Activated CD8-positive, alpha-beta memory T cell treated with anti-CD3 and anti-CD28 coated beads for 48 hours (primary cell): ENCODE measurements around the gene PPP2R5C.

ENCODE experiments used
- DNase-seq, 3 experiments: peaks; one replicate each; pipeline ENCODE4 v3.0.0-alpha.2; 2020; ENCODE audit warnings: low read depth in 2 of 3, low spot score in 2 of 3

PPP2R5C gene

DNA sequence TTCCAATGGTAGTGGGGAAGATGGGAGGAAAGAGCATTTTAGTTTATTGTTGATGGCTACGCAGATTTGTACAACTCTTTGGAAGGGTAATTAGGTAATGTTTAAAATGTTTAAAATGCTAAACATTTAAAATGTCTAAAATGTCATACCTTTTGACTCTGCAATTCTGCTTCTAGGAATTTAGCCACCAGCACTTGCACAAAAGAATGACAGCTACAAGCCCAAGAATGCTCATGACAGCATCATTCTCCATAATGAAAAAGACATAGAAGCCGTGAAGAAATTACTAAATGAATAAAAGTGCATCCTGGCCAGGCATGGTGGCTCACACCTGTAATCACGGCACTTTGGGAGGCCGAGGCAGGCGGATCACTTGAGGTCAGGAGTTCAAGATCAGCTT, 182.9 kb downstream of the PPP2R5C start:
- DNase-seq = no peak

DNA sequence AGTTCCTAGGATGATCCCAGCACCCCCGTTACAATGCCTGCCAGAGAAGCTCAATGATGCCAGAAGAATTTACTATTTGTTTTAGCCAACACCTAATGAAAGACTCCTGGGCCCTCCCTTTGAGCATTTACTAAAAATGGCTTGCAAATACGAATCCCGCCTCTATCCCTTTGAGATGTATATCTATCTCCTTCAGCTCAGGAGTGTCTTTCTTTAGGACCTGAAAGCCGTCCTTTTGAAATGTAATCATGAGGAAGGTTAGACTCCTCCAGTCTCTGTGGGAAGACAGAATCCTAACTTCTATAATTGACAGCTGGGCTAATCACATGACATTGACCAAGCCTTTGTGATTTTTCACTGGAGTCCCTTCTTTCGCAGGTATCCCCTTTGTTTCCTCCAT, 183.7 kb downstream of the PPP2R5C start:
- no peak for DNase-seq

DNA sequence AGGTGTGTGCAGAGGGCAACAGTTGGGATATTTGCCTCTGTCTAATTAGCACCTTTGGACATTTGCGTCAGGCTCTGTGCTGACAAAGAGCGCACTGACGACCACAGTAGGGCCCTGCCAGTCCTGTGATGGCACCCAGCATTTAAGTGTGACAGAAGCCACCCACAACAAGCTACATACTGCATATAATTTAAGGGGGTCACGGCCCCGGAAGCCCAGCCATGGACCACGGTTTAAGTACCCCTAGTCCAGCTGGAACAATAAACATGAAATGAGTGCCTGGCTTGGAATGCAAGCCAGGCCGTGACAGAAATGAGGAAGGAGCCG, 186.0 kb downstream of the PPP2R5C start:
- DNase-seq = no peak

DNA sequence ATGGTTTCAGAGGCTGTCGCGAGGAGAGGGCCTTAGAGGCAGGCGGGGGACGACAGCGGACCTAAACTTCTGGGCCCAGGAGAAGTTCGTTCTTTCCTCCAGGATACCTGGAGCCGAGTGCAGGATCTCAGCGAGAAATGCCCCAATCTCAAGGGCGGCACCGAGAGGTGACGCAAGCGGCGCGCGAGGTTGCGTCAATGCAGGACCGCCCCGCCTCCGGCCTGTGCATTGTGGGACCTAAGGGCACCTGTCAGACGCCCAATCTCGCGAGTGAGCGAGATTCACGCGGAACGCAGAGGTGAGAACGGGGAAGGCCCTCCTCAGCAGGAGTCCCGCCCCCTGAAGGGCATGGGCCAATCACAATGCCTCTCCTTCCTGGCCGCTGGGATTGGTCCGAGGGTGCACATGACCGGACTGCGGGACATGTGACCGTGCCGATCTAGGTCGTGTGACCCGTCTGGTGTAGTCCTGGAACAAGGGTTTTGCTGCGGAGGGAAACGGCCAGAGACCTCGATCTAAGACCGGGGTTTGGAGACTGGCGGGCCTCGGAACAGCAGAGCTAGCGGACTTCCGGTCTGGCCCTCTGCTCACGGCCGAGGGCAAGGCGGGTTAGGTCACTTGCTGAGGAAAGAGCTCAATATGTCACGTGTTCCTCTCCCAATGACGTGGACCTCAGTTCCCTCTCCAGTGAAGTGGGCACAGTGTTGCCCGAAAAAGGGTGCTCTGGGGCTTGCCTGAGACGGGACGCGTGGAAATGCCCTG, 186.6 kb downstream of the PPP2R5C start:
- peak; percentile 96 to 99 (median 98) for DNase-seq

- DNase-seq = no peak
These were observed 187.2 kb downstream of the PPP2R5C start for GRCh38 chr14:101948666-101949216.

DNA sequence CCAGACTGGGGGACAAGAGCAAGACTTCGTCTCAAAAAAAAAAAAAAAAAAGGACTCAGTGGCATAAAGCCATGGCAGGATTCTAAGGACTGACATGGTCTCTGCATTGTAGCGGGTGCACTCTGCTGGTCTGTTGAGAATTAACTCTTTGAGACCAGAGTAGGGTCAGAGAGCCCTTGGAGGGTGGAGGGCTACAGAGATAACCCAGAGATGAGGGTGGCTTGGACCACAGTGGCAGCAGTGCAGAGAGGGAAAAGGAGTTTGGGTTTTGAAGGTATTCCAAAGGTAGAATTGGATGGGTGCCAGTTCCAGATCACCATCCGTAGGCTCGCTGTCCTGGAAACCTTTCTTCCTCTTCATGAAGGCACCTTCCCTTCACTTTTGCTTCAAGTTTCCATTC, 188.6 kb downstream of the PPP2R5C start:
- no peak for DNase-seq

DNA sequence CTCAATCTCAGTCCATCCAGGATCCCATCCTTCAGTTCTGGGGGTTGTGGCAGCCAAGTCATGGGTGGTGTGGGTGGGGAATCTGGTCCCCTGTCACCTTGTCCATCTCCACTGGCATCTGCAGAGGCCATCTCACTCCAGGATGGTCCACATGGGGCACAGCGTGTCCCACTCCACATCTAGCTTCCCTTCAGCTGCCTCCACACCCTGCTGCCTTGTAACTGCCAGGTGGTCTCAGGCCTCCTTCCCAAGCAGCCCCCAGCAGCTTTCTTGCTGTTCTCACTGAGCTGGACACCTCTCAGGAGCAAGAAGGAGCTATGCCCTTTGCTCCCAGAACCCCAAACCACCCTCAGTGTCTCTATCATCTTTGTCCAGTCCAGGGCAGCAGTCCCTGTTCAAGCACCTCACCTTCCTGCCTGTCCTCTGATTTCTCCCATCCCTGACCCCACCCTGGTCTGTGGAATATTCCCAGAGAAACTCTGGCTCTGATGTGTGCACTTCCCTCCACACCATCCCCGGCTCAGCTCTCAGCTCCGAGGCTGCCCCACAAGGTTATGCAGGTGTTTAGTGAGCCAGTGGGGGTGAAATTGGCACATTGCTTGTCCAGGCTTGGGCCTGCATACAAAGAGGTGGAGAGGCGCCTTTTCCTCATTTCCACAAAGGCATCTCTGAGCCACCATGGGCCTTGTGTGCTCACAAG, 189.2 kb downstream of the PPP2R5C start:
- no peak for DNase-seq

DNA sequence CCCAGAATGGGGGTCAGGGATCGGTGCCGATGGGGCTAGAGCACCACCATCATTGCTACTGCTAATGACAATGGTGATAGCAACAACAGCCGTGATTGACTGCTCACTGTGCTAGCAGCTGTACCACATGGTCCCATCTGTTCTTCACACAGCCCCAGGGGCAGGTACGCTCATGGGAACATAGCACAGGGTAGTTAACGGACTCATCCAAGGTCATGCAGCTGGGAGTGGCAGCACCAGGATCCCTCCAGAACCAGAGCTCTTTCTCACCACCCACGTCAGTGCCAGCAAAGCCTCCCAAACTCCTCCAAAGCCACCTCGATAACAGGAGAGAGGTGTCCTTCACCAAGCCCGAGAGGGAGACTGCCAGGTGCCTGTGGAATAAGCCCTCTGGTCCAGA, 191.6 kb downstream of the PPP2R5C start:
- no peak for DNase-seq

- DNase-seq = no peak
These were observed 193.0 kb downstream of the PPP2R5C start for GRCh38 chr14:101954501-101954900.

GRCh38 chr14:101955695-101956161, 194.2 kb downstream of the PPP2R5C start:
- no peak for DNase-seq

DNA sequence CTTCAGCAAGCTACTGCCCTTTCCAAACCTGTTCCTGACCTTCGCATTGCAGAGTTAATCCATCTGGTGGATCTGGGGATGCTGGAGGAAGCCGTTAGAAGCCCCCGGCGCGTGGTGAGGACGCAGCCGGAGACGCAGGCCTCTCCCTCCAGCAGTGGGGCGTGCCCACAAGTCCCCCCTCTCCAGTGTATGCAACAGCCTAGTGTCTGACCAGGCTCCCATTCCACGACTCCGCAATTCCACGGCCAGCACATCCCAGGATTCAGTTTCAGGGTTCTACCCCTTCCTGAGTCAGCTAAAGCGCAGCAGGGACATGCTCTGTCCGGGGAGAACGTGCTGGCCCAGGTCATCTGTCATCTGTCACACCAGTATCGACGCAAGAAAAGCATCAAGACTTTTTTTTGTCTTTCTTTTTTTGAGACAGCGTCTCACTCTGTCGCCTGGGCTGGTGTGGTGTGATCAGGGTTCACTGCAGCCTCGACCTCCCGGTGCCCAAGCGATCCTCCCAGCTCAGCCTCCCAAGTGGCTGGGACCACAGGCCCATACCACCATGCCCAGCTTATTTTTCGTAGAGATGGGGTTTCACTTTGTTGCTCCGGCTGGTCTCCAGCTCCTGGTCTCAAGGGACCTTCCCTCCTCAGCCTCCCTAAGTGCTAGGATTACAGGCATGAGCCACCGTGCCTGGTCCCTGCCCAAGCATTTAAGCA, 194.8 kb downstream of the PPP2R5C start:
- DNase-seq = no peak

DNA sequence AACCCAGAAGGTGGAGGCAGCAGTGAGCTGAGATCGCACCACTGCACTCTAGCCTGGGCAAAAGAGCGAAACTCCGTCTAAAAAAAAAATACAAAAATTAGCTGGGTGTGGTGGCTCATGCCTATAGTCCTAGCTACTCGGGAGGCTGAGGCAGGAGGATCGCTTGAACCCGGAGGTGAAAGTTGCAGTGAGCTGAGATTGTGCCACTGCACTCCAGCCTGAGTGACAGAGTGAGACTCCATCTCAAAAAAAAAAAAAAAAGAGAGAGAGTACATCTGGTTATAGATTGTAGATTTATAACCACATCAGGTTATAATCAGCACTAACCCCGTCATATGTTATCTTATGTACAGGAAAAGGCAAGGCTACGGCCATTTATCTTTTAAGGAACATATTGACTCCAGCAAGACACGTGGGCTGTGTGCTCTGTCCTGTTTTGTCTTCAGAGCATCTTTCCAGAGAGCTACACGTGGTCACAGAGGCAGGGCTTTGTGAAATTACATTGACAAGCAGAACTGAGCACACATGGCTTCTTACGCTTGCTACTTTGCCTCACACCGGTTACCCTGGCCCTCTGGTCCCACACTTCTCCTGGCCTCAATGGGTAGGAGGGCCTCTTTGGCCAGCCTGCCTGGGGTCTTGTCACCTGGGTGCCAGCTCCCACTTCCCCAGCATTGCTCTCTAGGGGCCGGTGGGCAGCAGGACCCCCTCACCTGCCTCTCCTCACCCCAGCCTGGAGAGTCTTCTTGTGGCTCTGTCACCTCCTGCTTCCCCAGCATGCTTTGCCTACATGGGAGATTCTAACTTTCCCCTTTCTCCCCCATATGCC, 196.1 kb downstream of the PPP2R5C start:
- no peak for DNase-seq

DNA sequence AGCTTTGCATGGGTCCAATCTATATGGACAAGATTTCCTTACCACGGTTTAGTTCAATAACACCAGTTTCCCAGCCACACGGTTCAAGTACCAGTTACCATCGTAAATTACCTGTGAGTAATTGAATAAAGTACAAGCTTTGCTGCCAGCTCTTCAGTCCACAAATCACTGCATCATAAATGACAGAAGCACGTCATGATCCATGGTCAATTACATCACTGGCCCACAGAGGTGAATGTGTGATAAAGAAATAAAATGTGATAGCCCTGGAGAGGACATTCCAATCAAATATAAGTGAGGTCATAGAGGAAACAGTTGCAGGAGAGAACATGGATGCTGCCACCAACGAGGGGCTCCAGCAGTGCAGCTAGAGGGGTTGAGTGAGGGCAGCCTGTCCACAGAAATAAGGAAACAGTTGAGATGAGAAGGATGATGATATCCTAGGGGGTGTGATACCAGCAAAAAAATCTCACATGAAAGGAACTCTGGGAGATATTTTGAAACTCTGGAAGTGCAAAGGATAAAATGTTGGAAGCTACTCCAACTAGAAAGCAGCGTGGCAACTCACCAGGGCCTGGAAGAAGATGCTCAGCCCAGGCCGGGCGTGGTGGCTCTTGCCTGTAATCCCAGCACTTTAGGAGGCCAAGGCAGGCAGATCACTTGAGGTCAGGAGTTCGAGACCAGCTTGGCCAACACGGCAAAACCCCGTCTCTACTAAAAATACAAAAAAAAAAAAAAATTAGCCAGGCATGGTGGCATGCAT, 197.1 kb downstream of the PPP2R5C start:
- no peak for DNase-seq

DNA sequence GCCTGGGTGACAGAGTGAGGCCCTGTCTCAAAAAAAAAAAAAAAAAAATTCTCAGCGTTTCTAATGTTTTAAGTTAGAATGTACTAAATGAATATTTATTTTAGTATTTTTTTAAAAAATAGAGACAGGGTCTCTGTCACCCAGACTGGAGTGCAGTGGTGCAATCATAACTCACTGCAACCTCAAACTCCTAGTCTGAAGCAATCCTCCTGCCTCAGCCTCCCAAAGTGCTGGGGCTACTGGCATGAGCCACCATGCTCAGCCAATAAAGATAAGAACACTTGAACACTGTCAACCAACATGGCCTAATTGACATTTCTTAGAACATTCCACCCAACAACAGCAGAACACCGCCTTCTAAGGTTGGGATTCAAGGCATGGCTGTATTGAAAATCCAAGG, 197.8 kb downstream of the PPP2R5C start:
- no peak for DNase-seq

DNA sequence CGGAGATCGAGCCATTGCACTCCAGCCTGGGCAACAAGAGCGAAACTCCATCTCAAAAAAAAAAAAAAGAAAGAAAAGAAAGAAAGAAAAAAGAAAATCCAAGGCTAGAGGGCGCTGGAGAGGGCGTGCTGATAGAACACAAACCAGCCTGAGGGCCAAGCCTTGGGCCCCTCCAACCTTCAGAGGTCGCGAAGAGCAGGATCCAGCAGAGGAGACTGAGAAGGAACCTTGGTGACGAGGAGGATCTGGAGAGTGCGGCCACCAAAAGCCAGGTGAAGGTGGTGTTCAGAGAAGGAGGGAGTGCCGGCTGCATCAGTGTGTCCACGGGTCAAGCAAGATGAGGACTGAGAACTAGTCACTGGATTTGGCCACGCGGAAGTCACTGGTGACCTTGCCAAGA, 198.7 kb downstream of the PPP2R5C start:
- DNase-seq = no peak

DNA sequence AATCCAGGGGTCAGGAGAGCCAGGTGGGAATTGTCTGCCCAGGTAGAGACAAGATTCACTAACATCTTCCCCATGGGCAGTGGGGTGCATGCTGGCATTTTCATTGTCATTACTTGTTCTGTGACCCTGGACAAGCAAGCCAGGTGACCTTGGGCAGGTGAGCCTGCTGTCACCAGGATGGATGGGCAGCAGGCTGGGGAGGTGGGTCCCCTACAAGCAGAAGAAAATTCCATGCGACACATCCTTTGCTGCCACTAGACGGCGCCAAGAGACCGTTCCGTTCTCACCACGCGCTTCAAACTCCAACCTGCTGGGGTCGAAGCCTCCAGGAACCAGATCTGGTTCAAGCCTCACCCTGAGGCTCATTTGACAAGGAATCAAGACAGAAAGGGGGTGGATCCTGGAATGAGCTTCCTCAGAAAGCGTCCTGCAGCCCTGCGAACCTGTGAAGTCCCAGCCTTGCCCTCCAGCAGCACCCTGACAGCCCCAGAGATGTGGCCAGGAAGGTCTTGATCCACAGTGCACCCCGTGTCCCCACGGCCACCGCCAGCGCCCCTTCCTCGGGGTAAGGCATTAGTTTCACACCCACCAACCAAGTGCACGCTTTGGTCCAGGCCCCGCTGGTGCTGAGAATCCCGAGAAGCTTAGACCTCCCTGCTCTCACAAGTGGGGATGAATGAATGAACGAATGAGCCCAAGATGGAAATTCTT, 199.7 kb downstream of the PPP2R5C start:
- peak; percentile 40 to 58 (median 43) for DNase-seq

GRCh38 chr14:101961746-101962502, 200.4 kb downstream of the PPP2R5C start:
- DNase-seq = no peak

- no peak for DNase-seq
These were observed 201.0 kb downstream of the PPP2R5C start for GRCh38 chr14:101962503-101962874.

GRCh38 chr14:101963052-101963451, 201.5 kb downstream of the PPP2R5C start:
- DNase-seq = no peak
